ENCODE results near the gene ZNF827.

ZNF827 gene

DNA sequence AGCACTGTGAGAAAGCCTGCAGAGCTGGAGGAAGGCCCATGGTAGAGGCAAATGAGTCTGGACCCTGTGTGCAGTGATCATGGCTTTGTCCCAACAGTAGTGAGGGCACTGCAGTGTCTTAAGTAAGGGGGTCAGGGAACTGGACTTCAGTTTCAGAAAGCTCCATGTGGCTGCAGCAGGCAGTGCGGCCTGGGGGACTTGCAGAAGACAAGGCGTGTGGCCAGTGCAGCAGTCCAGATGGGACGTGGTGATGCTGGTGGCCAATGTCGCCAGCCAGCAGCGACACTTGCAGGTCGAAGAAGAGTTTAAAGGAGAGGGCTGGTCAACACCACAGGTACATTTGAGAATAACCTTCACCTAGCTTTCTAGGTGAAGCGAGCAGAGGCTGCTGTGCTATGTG, 113.4 kb downstream of the ZNF827 start:
- no peak for DNase-seq (ENCODE audit: low spot score)

- DNase-seq (ENCODE audit: low spot score) = no peak
Measured at GRCh38 chr4:145824463-145824862, 114.2 kb downstream of the ZNF827 start.

DNA sequence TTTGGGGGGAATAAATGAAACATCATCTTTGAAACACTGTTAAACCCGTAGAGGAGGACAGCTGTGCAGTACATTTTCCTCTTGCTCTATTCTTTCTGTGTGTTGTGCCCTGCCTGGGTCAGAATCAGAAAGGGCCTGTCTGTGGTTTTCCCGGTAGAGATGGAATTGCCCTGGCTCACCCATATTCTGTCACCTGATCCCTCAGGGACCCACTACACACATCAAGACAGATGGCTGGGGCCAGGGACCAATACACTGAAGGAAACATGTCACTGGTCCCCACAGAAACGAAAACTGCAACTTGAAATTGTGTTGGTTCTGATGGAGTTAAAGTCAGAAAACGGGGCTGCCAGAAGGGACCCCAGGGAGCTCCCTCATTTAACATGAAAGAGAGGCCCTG, 114.9 kb downstream of the ZNF827 start:
- no peak for DNase-seq (ENCODE audit: low spot score)

DNA sequence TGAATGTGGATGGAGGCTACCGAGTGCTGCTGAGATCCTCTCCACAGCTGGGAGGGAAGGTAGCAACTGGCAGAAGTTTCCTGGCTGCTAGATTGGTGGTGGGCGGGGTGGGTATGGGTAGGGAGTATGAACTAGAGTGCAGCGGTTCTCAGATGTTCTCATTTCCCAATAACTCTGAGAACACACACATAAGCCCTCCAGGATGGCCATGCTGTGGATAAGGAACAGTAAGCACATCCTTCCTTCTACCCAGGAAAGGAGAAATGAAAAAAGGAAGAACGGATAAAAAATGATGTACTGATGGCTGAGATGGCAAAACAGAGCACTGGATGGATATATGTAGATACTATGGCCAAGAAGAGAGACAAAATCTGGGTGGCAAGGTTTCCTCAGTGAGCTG, 116.0 kb downstream of the ZNF827 start:
- no peak for DNase-seq (ENCODE audit: low spot score)

DNA sequence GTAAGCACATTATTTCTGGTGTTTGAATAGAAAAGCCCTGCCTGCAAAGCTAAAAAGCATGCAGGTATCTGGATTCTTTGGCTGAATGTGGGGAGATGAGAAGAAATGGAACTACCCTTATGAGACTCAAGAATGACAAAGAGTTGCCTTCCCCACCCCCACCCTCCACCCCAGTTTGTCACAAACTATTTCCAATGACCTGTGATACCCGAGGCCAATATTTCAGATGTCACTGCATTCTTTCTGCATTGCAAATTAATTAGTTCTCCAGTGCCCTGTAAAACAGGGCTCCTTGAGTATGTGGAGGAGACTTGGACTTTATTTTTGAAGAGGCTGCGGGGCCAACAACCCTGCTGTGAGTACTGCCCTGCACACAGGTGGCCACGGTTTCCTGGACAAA, 116.4 kb downstream of the ZNF827 start:
- no peak for DNase-seq (ENCODE audit: low spot score)

DNA sequence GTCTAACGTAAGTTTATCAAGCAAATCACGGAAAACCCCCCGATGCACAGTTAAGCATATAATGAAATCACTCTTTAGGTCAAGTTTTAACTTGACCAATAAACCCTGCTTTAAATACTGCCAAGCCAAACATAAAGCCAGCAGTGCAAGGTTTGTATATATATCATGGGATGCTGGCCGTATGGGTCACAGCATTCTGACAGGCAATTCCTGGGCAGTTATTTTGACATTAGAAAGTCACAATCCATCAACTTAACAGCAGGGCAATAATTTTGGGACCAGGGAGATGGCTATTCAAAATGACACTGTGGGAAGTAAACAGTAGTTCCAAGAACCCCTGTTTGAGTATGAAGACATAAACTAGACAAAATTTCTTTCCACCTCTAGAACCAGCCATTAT, 116.9 kb downstream of the ZNF827 start:
- no peak for DNase-seq (ENCODE audit: low spot score)

DNA sequence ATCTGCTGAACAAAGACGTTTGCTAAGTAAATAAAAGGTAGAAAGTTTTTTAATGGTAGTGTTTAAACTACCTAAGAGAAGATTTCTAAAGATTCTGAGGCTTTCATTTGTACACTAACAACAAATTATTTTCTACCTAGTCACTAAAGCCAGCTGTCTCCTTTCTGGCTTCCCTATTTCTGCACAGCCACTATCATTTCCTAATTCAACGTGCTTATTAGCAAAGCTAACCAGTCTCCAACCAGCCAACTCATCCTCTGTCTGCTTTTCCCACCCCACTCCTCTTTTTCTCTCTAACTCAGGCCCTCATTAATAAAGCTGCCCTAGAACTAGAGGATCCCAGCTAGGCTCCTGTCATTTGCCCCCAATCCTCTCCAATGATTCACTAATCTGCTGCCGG, 118.2 kb downstream of the ZNF827 start:
- no peak for DNase-seq (ENCODE audit: low spot score)

- peak; percentile 44 for DNase-seq (ENCODE audit: low spot score)
Measured at GRCh38 chr4:145819853-145820181, 118.8 kb downstream of the ZNF827 start.

DNA sequence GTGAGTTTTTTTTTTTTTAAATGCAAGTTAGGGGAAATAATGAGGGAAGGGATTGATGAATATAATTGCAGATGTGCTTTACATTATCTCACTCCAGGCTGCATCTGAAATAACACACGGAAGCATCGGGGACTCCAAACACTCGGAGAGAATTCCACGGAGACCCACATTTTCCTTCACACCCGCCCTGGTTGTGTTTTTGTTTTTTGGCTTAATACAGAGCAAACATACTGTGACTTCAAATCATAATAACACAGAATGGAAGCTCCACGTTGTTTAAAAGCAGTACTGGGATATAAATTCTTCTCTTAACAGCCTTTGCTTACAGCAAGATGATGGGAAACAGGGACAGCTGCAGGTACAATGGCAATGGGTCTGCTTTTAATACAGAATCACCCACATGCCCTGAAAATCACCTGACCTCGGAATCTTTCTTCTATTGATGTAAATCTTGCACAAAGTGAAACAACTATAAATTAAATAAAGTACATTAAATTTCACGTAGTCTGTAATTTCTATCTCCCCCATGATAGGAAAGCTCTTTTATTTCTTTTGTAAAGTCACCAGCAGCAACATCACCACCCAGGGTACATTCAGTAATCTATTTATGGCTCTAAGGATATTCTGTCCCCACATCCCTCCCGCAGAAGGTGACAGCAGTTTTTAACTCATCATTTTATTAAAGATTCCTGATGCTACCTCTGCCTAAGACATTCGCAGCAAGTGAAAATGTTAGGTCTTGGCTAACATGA, 119.3 kb downstream of the ZNF827 start:
- no peak for DNase-seq (ENCODE audit: low spot score)

GRCh38 chr4:145818011-145818410, 120.6 kb downstream of the ZNF827 start:
- no peak for DNase-seq (ENCODE audit: low spot score)

- DNase-seq (ENCODE audit: low spot score) = no peak
Measured at GRCh38 chr4:145816091-145816490, 122.5 kb downstream of the ZNF827 start.

DNA sequence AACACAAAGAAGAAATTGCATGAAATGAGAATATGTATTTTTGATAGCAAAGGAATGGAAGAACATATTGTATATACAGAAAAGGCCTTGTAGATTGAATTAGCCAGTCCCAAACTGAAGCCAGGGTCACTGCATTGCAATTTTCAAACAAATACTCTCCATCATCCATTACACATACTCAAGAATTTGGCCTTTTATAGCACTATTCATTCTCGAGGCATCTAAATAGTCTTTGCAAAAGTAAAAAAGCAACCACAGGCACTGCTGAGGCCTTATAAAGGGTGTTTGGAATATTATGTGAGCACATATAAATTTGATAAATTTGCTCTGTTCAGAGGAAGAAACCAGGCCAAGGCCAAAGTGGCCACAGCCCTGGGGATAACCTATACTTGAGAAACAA, 123.0 kb downstream of the ZNF827 start:
- DNase-seq (ENCODE audit: low spot score) = no peak

DNA sequence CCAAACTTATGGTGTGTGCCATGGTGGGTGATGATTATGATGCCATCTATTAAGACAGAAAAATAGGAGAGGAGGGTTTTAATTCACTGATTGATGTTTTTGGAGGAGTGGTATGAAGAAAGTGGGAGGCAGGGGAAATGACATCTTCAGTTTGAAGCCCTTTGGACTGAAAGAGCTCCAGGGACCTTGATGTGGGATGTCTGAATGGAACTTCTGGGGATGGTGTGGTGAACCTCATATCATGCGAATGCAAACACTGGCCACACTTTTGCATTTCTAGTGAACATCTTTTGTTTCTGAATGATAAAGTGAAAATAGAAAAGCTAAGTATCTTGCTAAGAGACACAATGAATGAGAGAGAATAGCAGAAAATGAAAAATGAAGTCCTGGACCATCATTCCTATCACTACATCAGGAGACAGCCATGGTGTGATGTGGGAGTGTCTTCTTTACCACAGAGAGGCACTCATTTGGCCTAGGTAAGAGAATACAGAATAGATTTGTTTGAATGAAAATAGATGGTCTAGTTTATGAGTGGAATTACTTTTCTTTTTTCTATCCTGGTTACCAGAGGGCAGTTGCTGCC, 123.5 kb downstream of the ZNF827 start:
- DNase-seq (ENCODE audit: low spot score) = no peak

DNA sequence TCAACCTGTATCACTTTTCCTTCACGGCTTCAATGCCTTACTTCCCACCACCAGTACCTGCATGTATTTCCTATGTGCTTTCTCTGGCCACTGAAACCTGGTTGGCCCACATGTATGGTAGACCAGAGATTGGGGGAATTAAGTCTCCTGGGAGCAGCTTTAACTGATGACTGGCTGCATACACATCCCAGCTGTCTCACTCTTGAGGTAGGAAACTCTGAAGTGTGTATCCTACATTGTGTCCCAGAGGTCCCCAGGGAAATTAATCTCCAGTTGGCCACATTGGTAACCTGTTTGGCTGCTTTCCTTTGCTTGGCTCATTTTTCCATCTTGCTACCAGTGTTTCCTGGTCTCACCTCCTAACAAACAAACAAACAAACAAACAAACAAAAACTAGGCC, 124.4 kb downstream of the ZNF827 start:
- no peak for DNase-seq (ENCODE audit: low spot score)

DNA sequence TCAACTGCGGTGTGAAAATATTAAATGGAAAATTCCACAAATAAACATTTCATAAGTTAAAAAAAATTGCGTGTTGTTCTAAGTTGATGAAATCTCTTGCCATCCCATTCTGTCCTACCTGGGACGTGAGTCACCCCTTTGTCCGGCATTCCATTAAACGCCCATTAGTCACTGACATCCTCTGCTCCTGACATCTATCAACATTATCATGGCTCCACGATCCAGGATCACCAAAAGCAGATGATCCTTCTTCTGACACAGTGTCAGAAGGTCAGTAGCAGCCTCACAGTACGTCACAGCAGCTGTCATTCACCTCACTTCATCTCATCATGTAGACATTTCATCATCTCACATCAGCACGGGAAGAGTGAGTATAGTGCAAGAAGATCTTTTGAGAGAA, 125.7 kb downstream of the ZNF827 start:
- no peak for DNase-seq (ENCODE audit: low spot score)

DNA sequence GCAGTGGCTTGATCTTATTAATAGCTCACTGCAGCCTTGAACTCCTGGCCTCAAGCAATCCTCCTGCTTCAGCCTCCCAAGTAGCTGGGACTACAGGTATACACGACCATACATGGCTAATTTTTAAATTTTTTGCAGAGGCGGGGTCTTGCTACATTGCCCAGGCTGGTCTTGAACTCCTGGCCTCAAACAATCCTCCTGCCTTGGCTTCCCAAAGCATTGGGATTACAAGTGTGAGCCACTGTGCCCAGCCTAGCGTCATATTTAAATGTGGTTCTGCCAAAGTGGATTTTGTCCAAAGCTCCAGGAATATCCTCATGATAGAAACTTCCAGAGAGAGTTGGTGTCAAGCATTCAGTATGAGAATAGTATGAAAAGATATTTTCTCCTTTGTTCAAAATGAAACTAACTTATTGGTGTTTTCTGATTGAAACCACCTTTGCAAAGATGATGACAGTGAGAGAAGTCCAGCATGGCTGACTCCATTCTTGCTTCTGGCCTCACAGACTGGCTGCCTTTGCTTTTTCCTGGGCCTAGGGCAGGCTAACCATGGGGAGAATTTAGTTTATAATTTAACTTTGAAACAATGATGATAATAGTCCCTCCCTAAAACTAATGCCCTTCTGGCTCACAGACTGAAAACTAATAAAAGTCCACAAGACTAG, 129.6 kb downstream of the ZNF827 start:
- no peak for DNase-seq (ENCODE audit: low spot score)

DNA sequence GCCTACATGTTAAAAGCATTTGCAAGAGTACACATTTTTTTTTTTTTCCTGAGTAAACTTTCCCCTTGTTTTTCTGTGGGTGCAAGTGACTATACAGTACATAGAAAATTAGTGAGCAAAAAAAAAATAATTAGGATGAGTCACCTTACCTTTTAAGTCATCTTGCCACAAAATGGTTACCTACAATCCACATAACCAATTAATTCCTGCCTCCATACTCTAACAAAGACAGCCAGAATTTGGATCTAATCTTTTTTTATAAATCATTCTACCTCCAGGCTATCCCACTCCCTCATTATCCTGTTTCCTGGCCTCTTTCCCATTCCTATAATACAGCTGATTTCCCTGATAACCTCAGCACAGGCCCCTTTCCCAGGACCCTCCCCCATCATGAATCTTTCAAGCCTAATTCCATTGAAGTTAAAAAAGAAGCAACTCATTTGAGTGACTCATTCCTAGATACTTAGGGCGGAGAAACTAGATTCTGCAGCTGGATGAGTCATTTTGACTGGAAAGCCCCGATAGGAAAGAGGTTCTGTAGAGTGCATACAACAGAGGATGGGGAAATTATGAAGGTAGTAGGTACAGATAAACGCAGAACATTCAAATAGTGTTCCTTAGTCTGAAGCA, 130.5 kb downstream of the ZNF827 start:
- no peak for DNase-seq (ENCODE audit: low spot score)

DNA sequence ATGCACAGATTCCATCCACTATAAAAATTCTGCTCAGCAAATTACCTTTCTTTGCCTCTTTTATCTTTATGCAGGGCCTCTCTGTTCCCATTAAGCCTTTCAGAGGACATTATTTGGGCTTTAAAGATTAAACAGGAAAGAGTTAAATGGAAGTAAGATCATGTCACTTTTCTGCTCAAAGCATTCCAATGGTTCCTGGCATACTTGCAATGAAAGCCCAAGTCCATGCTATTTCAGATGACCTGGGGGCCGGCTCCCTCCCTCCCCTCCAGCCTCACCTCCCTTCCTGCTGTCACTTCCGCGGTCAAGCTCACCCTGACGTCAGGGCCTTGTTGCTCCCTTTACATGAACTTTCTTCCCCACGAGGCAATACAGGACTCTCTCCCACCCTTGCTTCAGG, 133.1 kb downstream of the ZNF827 start:
- DNase-seq (ENCODE audit: low spot score) = no peak

GRCh38 chr4:145804116-145804515, 134.5 kb downstream of the ZNF827 start:
- no peak for DNase-seq (ENCODE audit: low spot score)

DNA sequence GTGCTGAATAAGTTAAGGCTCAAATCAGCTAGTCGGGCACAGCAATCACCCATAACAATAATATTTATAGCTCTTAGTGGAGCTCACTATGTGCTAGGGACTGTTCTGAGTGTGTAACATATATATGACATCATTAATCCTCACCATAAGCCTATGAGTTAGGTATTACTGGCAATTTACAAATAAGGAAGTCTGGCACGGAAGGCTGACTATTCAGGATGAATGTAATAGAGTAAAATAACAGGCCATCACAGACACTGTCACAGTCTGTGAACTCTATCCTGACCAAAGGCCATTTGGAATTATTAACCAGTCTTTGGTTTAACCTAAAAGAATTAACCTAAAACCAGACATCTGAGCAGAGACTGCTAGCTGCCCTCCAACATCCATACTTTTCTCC, 139.4 kb downstream of the ZNF827 start:
- no peak for DNase-seq (ENCODE audit: low spot score)

- no peak for DNase-seq (ENCODE audit: low spot score)
Measured at GRCh38 chr4:145797278-145797677, 141.3 kb downstream of the ZNF827 start.

GRCh38 chr4:145796346-145796745, 142.3 kb downstream of the ZNF827 start:
- no peak for DNase-seq (ENCODE audit: low spot score)

GRCh38 chr4:145795521-145795920, 143.1 kb downstream of the ZNF827 start:
- DNase-seq (ENCODE audit: low spot score) = no peak
